ENCODE results near the gene ZNF507. TPM values are rescaled to one million over a fixed set of nuclear protein-coding genes. Genes with fewer than 3 reads are reported as not detected.

Gene ZNF507
- total RNA-seq, 1 donor from 2014 or later: 27.5 TPM

GRCh38 chr19:32339423-32339822 lies 6.0 kb upstream of the ZNF507 start:
- H3K36me3 ChIP-seq: no peaks in the 10 kb centered on the region
- no peak overlapping the region for H3K4me3 ChIP-seq
- no peak overlapping the region for H3K27ac ChIP-seq
- no peaks in the 10 kb centered on the region for H3K9me3 ChIP-seq
- intact Hi-C loops (cut with DNase I): no loop called here
- H3K4me1 ChIP-seq: no peaks in the 10 kb centered on the region
- TF ChIP-seq POLR2A (IDR thresholded peaks at IDR 0.05) (no peak), CTCF (IDR thresholded peaks at IDR 0.05) (no peak), POLR2AphosphoS5 (IDR thresholded peaks at IDR 0.05; ENCODE audit: insufficient read depth in 1 of 2, low read depth in 1 of 2) (no peak)
- DNase-seq (ENCODE audit: extremely low spot score in 2 of 2): no peak
- H3K27me3 ChIP-seq: no peaks in the 10 kb centered on the region

GRCh38 chr19:32339988-32340874 lies 5.2 kb upstream of the ZNF507 start:
- intact Hi-C loops (cut with DNase I): no loop called here
- Histone ChIP-seq H3K4me1 (no peaks in the 10 kb centered on the region), H3K36me3 (no peaks in the 10 kb centered on the region), H3K27me3 (no peaks in the 10 kb centered on the region), H3K27ac (no peak overlapping the region), H3K4me3 (no peak overlapping the region), H3K9me3 (no peaks in the 10 kb centered on the region)
- DNase-seq (ENCODE audit: extremely low spot score in 2 of 2): no peak
- TF ChIP-seq CTCF (IDR thresholded peaks at IDR 0.05) (peak in 2 of 3 experiments; percentile 23 to 29), POLR2A (IDR thresholded peaks at IDR 0.05) (no peak)

GRCh38 chr19:32342695-32343094 lies 2.7 kb upstream of the ZNF507 start:
- TF ChIP-seq CTCF (IDR thresholded peaks at IDR 0.05): no peak
- no peak for TF ChIP-seq POLR2AphosphoS5 (IDR thresholded peaks at IDR 0.05; ENCODE audit: insufficient read depth in 1 of 2, low read depth in 1 of 2)
- TF ChIP-seq POLR2A (IDR thresholded peaks at IDR 0.05): no peak
- Histone ChIP-seq H3K4me1 (peaks cover 14% of the 10 kb centered on the region), H3K27me3 (no peaks in the 10 kb centered on the region), H3K4me3 (no peak overlapping the region), H3K36me3 (no peaks in the 10 kb centered on the region), H3K9me3 (no peaks in the 10 kb centered on the region), H3K27ac (no peak overlapping the region)
- intact Hi-C loops (cut with DNase I): no loop called here
- no peak for DNase-seq (ENCODE audit: extremely low spot score in 2 of 2)

- intact Hi-C loops (cut with DNase I): no loop called here
These were observed 1.7 kb upstream of the ZNF507 start for GRCh38 chr19:32343550-32344262.

More at GRCh38 chr19:32343550-32344262, 1.7 kb upstream of the ZNF507 start:
- no peaks in the 10 kb centered on the region for H3K27me3 ChIP-seq
- H3K9me3 ChIP-seq: no peaks in the 10 kb centered on the region
- H3K27ac ChIP-seq: no peak overlapping the region
- no peak for DNase-seq (ENCODE audit: extremely low spot score in 2 of 2)
- H3K4me3 ChIP-seq: no peak overlapping the region
- peaks cover 16% of the 10 kb centered on the region for H3K4me1 ChIP-seq
- TF ChIP-seq POLR2AphosphoS5 (IDR thresholded peaks at IDR 0.05; ENCODE audit: insufficient read depth in 1 of 2, low read depth in 1 of 2) (no peak), POLR2A (IDR thresholded peaks at IDR 0.05) (no peak), CTCF (IDR thresholded peaks at IDR 0.05) (no peak)
- peaks cover 0 to under 1% of the 10 kb centered on the region in 2 donors for H3K36me3 ChIP-seq
